Testis (tissue), 3 donors: ENCODE data around the gene TBC1D22A. TPM values are rescaled to one million over a fixed set of nuclear protein-coding genes. Genes with fewer than 3 reads are reported as not detected.

ENCODE experiments used
- DNase-seq: peaks from one replicate; pipeline ENCODE4 v3.0.0-alpha.2; 2019
- H3K27ac ChIP-seq, 2 donors: fragments of 200-600 bp; sonication (generic); one replicate each; pipeline ENCODE4 v1.5.1; 2019
- H3K27me3 ChIP-seq: fragments of 200-600 bp; sonication (generic); one replicate; pipeline ENCODE4 v1.5.1; 2019
- H3K36me3 ChIP-seq: fragments of 200-600 bp; sonication (generic); one replicate; pipeline ENCODE4 v1.5.1; 2017; ENCODE audit warnings: low read depth; ENCODE audit errors: missing control alignments
- H3K4me1 ChIP-seq: fragments of 200-600 bp; sonication (generic); one replicate; pipeline ENCODE4 v1.5.1; 2019
- H3K4me3 ChIP-seq, 2 donors: fragments of 200-600 bp; sonication (generic); one replicate each; pipeline ENCODE4 v1.5.1; 2017 to 2019
- H3K9me3 ChIP-seq: fragments of 200-600 bp; sonication (generic); one replicate; pipeline ENCODE4 v1.5.1; 2017
- POLR2A ChIP-seq: fragments of 450-650 bp; IDR thresholded peaks from one replicate; pipeline ENCODE4 v1.6.1; 2017; ENCODE audit warnings: antibody characterized with exemption, mild to moderate bottlenecking, moderate library complexity
- WGBS, 2 donors: methylation state at CpG; one replicate each; pipeline ENCODE4 v1.1.5; 2018; 5-methylcytosine and 5-hydroxymethylcytosine counted together
- intact Hi-C: fragments of 100-400 bp; cut with DNase I; formaldehyde crosslinking; loops from one replicate; pipeline ENCODE4 v1.15.1; 2023; ENCODE audit warnings: low total_unique reads
- polyA plus RNA-seq: library from polyadenylated mRNA; stranded (reverse); fragments of 350-450 nt; fragmentation: Illumina TruSeq; extraction: RNeasy Lipid Tissue Mini Kit (QIAGEN cat#74804); gene quantifications from one replicate; pipeline ENCODE4 v1.2.3, GENCODE V29; 2014; ENCODE audit warnings: low read depth, low replicate concordance; ENCODE audit not compliant: insufficient read depth
- total RNA-seq, 2 donors: library from RNA; depleted of rRNA; stranded (reverse); fragments of >200 nt; gene quantifications; one replicate each; pipeline ENCODE4 v1.2.3, GENCODE V29; 2016
- TF ChIP-seq, protein P1 (sequence below), 3 experiments: fragments of 450-650 bp in 2 of 3; fragments of 200-600 bp in 1 of 3; sonication (generic) in 1 of 3; IDR thresholded peaks; one replicate each; pipeline ENCODE4 v1.5.1; 2016 to 2019; ENCODE audit warnings: antibody characterized with exemption in 3 of 3, mild to moderate bottlenecking in 2 of 3, moderate library complexity in 1 of 3

Gene TBC1D22A
- total and polyA plus RNA-seq, 3 donors from 2014 or later, result 16.6 to 32.8 (median 28.5) TPM

- Histone ChIP-seq H3K36me3 (no peaks in the 10 kb centered on the region), H3K4me1 (no peaks in the 10 kb centered on the region), H3K27me3 (no peaks in the 10 kb centered on the region), H3K27ac (no peak overlapping the region), H3K4me3 (no peak overlapping the region), H3K9me3 (no peaks in the 10 kb centered on the region)
- intact Hi-C loops, result no loop called here
- no peak for DNase-seq
- 95 to 99% methylated on average over 12 to 16 of the region's 16 CpGs for WGBS, 2 donors
- TF ChIP-seq, protein P1, sequence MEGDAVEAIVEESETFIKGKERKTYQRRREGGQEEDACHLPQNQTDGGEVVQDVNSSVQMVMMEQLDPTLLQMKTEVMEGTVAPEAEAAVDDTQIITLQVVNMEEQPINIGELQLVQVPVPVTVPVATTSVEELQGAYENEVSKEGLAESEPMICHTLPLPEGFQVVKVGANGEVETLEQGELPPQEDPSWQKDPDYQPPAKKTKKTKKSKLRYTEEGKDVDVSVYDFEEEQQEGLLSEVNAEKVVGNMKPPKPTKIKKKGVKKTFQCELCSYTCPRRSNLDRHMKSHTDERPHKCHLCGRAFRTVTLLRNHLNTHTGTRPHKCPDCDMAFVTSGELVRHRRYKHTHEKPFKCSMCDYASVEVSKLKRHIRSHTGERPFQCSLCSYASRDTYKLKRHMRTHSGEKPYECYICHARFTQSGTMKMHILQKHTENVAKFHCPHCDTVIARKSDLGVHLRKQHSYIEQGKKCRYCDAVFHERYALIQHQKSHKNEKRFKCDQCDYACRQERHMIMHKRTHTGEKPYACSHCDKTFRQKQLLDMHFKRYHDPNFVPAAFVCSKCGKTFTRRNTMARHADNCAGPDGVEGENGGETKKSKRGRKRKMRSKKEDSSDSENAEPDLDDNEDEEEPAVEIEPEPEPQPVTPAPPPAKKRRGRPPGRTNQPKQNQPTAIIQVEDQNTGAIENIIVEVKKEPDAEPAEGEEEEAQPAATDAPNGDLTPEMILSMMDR (IDR thresholded peaks at IDR 0.05), result no peak
- no peak for TF ChIP-seq POLR2A
Measured at GRCh38 chr22:47057916-47058585, 295.6 kb downstream of the TBC1D22A start.

DNA sequence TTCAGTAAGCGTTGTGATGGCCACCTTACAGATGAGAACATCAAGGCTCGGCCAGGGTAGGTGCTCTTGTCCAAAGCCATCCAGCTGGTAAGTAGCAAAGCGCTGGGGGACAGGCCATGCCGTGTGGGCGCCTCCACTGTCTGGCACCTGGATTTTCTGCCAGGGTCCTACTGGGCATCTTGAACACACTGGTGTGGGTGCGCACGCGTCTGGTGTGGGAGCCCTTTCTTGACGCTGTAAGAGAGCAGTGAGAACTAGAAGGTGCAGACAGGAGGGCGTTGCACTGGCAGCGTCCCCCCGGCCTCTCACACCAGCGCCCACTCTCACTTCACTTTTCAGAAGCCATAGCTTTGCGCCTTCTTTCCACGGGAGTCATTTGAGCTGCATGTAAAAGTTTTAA lies 296.6 kb downstream of the TBC1D22A start:
- Histone ChIP-seq H3K4me1 (no peaks in the 10 kb centered on the region), H3K4me3 (no peak overlapping the region), H3K36me3 (no peaks in the 10 kb centered on the region), H3K27me3 (no peaks in the 10 kb centered on the region), H3K9me3 (no peaks in the 10 kb centered on the region), H3K27ac (no peak overlapping the region)
- 92 to 95% methylated on average over 15 of the region's 15 CpGs for WGBS, 2 donors
- TF ChIP-seq, protein P1 (IDR thresholded peaks at IDR 0.05), result no peak
- TF ChIP-seq POLR2A, result no peak
- DNase-seq, result no peak
- intact Hi-C loops, result no loop called here

GRCh38 chr22:47059701-47060161 lies 297.3 kb downstream of the TBC1D22A start:
- Histone ChIP-seq H3K27me3 (no peaks in the 10 kb centered on the region), H3K36me3 (no peaks in the 10 kb centered on the region), H3K4me1 (no peaks in the 10 kb centered on the region), H3K27ac (no peak overlapping the region), H3K9me3 (no peaks in the 10 kb centered on the region), H3K4me3 (no peak overlapping the region)
- DNase-seq, result no peak
- TF ChIP-seq POLR2A, result no peak
- TF ChIP-seq, protein P1 (IDR thresholded peaks at IDR 0.05), result no peak
- WGBS, 2 donors, result 68 to 79% methylated on average over 10 to 12 of the region's 12 CpGs
- intact Hi-C loops, result no loop called here

GRCh38 chr22:47060718-47061117 lies 298.3 kb downstream of the TBC1D22A start:
- no peak for DNase-seq
- Histone ChIP-seq H3K36me3 (no peaks in the 10 kb centered on the region), H3K4me1 (no peaks in the 10 kb centered on the region), H3K9me3 (no peaks in the 10 kb centered on the region), H3K27ac (no peak overlapping the region), H3K27me3 (no peaks in the 10 kb centered on the region), H3K4me3 (no peak overlapping the region)
- 87 to 94% methylated on average over 12 to 15 of the region's 15 CpGs for WGBS, 2 donors
- intact Hi-C loops, result no loop called here
- TF ChIP-seq, protein P1 (IDR thresholded peaks at IDR 0.05), result no peak
- no peak for TF ChIP-seq POLR2A

DNA sequence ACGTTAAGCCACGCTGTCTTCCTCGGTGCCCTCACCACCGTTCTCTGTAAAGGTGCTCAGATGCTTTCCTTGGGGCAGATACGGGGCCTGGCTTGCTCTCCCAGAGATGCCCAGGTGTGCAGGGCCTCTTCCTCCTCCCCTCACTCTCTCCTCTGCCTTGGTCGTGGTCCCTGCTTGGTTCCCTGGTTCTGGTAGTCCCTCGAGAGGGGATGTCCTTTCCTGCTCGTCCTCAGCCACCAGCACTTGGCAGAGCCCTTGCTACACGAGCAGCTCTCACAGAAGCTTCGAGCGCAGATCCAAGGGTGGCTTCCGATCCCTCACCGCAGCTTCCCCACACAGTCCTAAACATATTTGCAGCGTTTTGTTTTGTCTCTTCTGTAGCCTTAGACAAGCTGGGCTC lies 298.8 kb downstream of the TBC1D22A start:
- no peak for TF ChIP-seq POLR2A
- no peaks in the 10 kb centered on the region for H3K9me3 ChIP-seq
- no peak overlapping the region for H3K27ac ChIP-seq
- intact Hi-C loops, result no loop called here
- no peaks in the 10 kb centered on the region for H3K36me3 ChIP-seq
- 89 to 93% methylated on average over 14 of the region's 14 CpGs for WGBS, 2 donors
- H3K4me3 ChIP-seq, result no peak overlapping the region
- H3K4me1 ChIP-seq, result no peaks in the 10 kb centered on the region
- no peak for DNase-seq
- H3K27me3 ChIP-seq, result no peaks in the 10 kb centered on the region
